ENCODE results near the gene DNAJB11. TPM values are rescaled to one million over a fixed set of nuclear protein-coding genes. Genes with fewer than 3 reads are reported as not detected.

Gene DNAJB11
- total RNA-seq, 2 experiments from 2014 or later: 36.9 to 39.5 TPM

Other genes starting within 250 kb of the DNAJB11 start
- under 1 TPM; 0.12 to 0.39 TPM for gene DGKG, start 208.5 kb upstream of the DNAJB11 start, total RNA-seq
- 1 to 10 TPM; 2.5 to 2.7 TPM for gene CRYGS, start 26.3 kb upstream of the DNAJB11 start, total RNA-seq
- 10 to 100 TPM; 10.6 to 12.1 TPM for gene TBCCD1, start 3.4 kb upstream of the DNAJB11 start, total RNA-seq
- not detected for gene AHSG, start 42.3 kb downstream of the DNAJB11 start, total RNA-seq
- gene FETUB, start 69.7 kb downstream of the DNAJB11 start, total RNA-seq: not detected
- gene HRG, start 95.3 kb downstream of the DNAJB11 start, total RNA-seq: not detected
- not detected for gene KNG1, start 146.6 kb downstream of the DNAJB11 start, total RNA-seq
- 100 to 1,000 TPM; 390 to 393 TPM for gene EIF4A2, start 212.9 kb downstream of the DNAJB11 start, total RNA-seq
- gene RFC4, start 235.8 kb downstream of the DNAJB11 start, total RNA-seq: 100 to 1,000 TPM; 118 to 127 TPM